Fibroblast of skin of right quadriceps (primary cell): ENCODE measurements around the gene FSTL3.
"Not testable (repeated sequence)": the region's sequence is repeated elsewhere in the genome, so short reads cannot be mapped to it uniquely, and the experiment has no call there.

Source experiments
- DNase-seq: peaks from one replicate; pipeline ENCODE4 v3.0.0-alpha.2; 2013

The FSTL3 gene

GRCh38 chr19:661427-662196 is 14.6 kb upstream of the FSTL3 start:
- DNase-seq = no peak

GRCh38 chr19:662207-662961 is 13.8 kb upstream of the FSTL3 start:
- DNase-seq = peak; percentile 30

DNA sequence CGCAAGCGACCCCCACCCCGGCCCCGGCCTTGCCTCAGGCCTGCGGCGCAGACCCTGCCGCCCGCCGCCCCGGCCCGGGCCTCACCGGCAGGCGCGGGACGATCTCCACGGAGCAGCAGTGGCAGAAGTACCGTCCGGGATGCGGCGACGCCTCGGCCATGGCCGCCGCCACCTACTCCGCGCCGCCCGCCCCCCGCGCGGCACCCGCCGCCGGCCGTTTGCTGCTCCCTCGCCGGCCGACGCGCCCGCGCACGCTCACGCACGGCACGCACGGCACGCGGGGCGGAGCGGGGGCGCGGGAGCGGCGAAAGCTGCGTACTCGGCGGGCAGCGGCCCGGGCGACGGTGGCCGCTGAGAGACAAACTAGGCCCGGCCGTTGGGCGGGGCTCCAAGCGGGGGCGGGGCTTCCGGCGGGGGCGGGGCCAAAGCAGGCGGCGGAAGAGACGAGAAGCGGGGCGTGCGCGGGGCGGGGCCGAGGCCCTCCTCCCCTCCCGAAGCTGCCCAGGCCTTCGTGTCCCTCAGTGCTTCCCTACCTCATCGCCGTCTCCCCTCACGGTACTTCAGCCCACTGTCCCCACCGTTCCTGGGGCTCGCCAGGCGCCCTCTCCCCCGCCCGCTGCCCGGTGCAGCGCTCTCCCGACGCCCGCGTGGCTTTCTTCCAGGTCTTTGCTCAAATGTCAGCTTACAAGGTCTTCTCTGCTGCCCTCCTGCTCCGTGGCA is 13.1 kb upstream of the FSTL3 start, which contains the start of gene RNF126:
TSS of gene RNF126 (minus strand) at position 253 of the 720 bp plus-strand sequence. CDS start at position 160, 93 bp downstream.
- peak; percentile 94 for DNase-seq

- no peak for DNase-seq
Observed at GRCh38 chr19:663682-664117, 12.5 kb upstream of the FSTL3 start.

GRCh38 chr19:664913-665443 is 11.2 kb upstream of the FSTL3 start:
- peak; percentile 75 for DNase-seq

DNA sequence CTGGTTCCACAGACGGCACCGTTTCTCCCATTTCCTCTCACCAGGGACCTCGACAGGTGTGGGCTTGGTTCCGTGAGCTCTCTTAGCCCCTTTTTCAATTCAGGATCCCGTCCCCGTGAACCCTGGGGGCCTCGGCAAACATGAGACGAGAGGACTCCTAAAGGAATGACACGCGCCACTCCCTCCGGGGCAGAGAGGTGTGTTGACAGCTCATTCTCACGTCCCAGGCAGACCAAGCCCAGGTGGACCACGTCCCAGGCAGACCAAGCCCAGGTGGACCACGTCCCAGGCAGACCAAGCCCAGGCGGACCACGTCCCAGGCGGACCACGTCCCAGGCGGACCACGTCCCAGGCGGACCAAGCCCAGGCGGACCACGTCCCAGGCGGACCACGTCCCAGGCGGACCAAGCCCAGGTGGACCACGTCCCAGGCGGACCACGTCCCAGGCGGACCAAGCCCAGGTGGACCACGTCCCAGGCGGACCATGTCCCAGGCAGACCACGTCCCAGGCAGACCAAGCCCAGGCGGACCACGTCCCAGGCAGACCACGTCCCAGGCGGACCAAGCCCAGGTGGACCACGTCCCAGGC is 9.1 kb upstream of the FSTL3 start:
- not testable (repeated sequence) for DNase-seq

DNA sequence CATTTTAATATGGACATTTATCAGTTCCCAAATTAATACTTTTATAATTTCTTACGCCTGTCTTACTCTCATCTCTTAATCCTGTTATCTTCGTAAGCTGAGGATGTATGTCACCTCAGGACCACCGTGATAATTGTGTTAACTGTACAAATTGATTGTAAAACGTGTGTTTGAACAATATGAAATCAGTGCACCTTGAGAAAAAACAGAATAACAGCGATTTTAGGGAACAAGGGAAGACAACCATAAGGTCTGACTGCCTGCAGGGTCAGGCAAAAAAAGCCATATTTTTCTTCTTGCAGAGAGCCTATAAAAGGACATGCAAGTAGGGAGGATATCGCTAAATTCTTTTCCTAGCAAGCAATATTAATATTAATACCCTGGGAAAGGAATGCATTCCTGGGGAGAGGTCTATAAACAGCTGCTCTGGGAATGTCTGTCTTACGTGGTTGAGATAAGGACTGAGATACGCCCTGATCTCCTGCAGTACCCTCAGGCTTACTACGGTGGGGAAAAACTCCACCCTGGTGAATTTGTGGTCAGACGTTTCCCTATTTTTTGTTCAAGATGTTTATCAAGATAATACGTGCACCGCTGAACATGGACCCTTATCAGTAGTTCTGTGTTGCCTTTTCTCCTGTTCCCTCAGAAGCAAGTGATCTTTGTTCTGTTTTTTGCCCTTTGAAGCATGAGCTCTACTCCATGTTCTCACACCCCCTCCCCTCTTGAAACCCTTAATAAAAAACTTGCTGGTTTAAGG is 7.3 kb upstream of the FSTL3 start:
- not testable (repeated sequence) for DNase-seq

GRCh38 chr19:670609-671075 is 5.5 kb upstream of the FSTL3 start:
- DNase-seq = no peak

GRCh38 chr19:674282-675151 is 1.7 kb upstream of the FSTL3 start:
- DNase-seq = no peak

GRCh38 chr19:676007-676338 is 219 bp upstream of the FSTL3 start:
- no peak for DNase-seq

- peak; percentile 87 for DNase-seq
Observed at GRCh38 chr19:677201-677600, 1.0 kb downstream of the FSTL3 start.

- DNase-seq = no peak
Observed at GRCh38 chr19:677601-678436, 1.6 kb downstream of the FSTL3 start.

- no peak for DNase-seq
Observed at GRCh38 chr19:678791-679388, 2.7 kb downstream of the FSTL3 start.

DNA sequence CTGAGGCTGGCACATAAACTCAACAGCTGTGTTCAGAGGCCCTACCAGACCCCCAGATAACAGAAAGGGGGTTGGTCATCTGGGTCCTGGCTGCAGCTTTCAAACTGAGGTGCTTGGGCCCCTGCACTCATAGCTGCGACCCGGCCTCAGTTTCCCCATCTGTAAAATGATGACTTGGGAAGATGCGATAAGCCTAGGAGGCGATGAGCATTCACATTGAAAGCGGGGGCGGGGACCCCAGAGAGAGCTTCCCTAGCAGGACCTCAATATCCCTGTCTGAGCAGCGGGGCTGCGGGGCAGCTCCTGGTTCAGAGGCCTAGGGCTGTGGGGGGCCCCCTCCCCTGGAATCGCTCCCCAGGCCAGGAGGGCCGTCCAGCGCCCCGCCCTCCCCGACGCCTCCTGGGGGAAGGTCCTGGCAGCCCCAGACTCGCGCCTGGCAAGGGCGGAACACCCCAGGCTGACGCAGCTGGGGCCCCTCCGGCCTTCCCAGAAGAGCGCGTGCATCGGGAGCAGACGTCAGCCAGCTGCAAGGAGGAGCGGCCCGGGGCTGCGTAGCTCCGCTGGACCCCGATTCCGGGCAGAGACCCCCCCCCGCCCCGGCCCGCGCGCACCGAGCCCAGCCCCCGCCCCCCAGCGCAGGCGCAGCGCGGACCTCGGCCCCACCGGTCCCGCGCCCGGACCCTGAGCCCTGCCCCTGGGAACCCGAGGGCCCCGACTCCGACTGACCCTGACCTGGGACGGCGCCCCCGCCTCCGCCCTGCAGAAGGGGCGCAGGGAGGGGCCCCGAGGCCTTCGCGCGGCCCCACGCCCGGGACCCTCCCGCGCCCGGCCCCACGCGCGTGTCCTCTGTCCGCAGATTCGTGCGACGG is 3.5 kb downstream of the FSTL3 start:
- DNase-seq = peak; percentile 68

DNA sequence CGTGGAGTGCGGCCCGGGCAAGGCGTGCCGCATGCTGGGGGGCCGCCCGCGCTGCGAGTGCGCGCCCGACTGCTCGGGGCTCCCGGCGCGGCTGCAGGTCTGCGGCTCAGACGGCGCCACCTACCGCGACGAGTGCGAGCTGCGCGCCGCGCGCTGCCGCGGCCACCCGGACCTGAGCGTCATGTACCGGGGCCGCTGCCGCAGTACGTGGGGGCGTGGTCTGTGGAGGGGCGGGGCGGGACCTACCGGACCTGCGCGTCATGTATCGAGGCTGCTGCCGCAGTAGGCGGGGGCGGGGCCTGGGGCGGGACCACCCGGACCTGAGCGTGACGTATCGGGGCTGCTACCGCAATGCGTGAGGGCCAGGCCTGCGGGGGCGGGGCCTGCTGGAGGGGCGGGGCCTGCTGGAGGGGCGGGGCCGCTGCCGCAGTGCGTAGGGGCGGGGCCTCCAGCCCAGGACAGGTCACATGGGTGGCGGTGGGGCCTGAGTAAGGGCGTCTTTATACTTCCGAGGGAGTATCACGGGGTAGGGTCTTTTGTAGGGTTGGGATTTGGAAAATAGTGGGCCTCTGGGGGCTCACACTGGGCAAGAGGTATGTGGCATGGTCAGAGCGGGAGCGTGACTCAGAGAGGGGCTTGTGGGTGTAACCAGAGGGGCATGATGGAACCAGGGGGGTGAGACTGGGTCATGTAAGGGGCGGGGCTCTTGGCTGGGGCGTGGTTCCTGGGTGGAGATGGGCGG is 4.3 kb downstream of the FSTL3 start:
- peak; percentile 98 for DNase-seq

DNA sequence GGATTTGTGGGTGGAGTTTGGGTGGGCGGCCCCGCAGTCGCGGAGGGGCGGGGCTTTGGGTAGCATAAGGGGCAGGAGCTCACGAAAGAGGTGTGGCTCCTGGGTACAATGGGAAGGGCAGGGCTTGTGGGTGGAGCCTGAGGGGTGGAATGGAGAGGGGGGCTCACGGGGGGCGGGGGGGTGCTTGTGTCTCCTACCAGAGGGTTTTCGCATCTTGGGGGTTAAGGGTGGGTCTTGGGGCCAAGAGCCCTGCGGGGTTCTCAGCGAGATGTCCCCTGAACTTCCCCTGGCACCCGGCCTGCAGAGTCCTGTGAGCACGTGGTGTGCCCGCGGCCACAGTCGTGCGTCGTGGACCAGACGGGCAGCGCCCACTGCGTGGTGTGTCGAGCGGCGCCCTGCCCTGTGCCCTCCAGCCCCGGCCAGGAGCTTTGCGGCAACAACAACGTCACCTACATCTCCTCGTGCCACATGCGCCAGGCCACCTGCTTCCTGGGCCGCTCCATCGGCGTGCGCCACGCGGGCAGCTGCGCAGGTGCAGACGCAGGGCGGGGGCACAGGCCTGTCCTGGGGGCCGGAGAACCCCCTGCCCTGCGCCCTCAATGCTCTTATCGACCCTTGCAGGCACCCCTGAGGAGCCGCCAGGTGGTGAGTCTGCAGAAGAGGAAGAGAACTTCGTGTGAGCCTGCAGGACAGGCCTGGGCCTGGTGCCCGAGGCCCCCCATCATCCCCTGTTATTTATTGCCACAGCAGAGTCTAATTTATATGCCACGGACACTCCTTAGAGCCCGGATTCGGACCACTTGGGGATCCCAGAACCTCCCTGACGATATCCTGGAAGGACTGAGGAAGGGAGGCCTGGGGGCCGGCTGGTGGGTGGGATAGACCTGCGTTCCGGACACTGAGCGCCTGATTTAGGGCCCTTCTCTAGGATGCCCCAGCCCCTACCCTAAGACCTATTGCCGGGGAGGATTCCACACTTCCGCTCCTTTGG is 5.1 kb downstream of the FSTL3 start:
- no peak for DNase-seq
